DND-41 (cell line): Measurements from ENCODE around the gene RHPN2.
"Not testable (repeated sequence)": the region's sequence is repeated elsewhere in the genome, so short reads cannot be mapped to it uniquely, and the experiment has no call there.

ENCODE experiments used
- CTCF ChIP-seq: IDR thresholded peaks from 2 replicates; pipeline ENCODE4 v1.5.1; 2012; ENCODE audit warnings: borderline replicate concordance, low read length, moderate library complexity, mild to moderate bottlenecking; ENCODE audit not compliant: poor library complexity, severe bottlenecking; ENCODE audit errors: extremely low read depth
- EZH2 ChIP-seq: IDR thresholded peaks from 3 replicates; pipeline ENCODE4 v1.6.1; 2012; ENCODE audit warnings: borderline replicate concordance, low read depth, mild to moderate bottlenecking, moderate library complexity, low read length, inconsistent platforms; ENCODE audit not compliant: severe bottlenecking

GRCh38 chr19:33003424-33004024 is 61.2 kb downstream of the RHPN2 start:
- TF ChIP-seq EZH2, CTCF: not testable (repeated sequence)
